ENCODE results near the gene NQO2.

The NQO2 gene

GRCh38 chr6:2999618-3000557 lies at the start of gene NQO2:
TSS of gene NQO2 (plus strand) at chr6:2999894. CDS start at chr6:3006553, 6,659 bp downstream.
- peak in 1 of 2 experiments; percentile 94 for DNase-seq

- no peak for DNase-seq
These were observed 49.0 kb upstream of the NQO2 start for GRCh38 chr6:2950713-2951112.

DNA sequence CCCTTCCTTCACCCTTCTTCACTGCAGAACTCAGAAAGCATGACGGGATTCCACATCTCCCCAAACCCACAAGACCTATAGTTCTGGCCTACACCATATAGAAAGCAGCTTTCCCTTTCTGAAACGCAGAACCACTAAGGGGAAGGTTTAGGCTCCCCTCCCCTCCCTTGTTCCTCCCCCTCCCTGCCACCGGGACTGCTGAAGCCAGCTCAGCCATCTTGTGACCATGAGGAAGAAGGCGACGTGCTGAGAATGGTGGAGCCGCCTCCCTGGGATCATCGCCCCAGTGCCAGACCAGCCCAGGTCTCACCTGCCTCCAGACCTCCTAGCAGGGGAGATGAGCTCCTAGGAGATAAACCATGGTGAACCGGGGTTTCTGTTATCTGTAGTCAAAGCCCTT lies 48.0 kb upstream of the NQO2 start:
- no peak for DNase-seq

DNA sequence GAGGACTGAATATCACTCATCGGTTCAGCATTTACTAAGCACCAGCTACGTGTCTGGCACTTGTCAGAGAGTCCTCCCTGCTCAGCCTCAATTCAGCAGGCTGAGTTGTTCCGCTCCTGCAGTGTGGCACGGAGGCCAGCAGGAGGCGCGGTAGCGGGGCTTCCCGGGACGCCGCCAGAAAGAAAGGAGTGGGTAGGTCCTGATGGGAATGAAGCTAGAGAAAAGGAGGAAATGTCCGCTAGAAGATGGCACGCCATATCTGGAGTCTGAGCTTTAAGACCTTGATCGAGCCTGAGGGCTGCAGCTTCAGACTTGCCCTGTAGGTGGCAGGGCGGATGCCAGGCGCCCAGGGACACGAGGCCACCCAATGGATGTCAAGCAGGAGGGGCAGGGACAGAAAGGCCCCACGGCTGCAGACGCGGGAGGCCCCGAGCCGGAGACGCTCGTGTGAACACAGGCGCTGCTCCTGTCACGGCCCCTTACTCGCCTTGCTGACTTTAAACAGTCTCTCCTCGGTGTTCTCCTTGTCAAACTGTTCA lies 47.1 kb upstream of the NQO2 start:
- peak; percentile 83 to 91 for DNase-seq

GRCh38 chr6:2953098-2953497 lies 46.6 kb upstream of the NQO2 start:
- DNase-seq, result no peak

GRCh38 chr6:2956930-2957685 lies 42.6 kb upstream of the NQO2 start:
- DNase-seq, result no peak

DNA sequence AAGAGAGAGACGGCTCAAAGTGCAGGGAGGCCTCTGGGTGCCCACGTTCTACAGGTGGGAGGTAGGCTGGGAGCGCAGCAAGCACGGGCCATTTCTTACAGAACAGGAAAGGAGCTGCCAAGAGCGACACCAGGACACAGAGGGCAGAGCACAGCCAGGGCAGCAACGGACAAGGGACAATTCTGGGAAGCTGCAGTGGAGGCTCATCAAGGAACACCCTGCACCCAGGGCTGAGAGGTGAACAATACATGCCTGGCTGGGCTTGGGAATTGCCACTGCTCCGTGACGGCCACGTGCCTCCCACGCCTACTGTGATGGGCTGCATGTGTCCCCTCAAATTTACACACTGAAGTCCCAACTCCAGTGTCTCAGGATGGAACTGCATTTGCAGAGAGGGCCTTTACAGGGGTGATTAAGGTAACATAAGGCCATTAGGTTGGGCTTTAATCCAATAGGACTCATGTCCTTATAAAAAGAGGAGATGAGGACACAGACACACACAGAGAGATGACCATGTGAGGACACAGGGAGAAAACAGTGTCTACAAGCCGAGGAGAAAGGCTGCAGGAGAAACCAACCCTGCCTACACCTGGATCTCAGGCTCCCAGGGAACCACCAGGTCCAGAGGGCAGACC lies 41.9 kb upstream of the NQO2 start:
- no peak for DNase-seq

DNA sequence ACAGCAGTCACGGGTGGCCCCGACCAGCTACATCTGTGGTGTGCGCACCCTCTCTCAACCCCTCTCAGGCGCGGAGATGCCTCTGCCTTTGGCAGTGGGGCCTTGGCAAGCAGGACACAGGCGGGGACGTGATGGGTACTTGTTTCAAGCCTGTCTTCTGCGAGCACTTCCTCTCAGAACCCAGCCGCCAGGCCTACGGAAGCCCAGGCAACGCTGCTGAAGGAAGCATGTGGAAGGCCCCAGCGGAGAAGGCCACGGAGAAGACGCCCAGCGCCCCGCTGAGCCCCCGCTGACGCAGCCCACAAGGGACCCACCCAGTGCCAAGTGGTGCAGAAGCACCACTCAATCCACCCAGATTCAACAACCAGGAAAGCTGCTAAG lies 41.4 kb upstream of the NQO2 start:
- DNase-seq, result no peak

DNA sequence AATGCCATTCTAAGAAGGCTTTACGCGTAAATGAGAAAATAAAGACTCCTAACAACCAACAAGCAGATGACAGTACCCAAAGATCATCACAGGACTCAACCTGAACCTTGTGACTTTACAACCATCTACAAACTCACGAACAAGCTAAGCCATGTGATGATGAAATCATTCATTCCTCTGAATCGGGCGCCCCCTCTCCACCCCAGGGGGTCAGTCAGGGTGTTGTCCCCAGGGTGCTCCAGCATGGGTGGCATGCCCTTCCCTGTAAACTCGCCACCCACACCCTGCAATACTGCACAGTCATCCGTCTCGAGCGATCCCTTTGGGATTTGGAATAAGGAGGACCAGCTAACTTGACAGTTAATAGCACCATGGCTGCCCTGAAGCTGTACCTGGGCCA lies 40.9 kb upstream of the NQO2 start:
- no peak for DNase-seq

DNA sequence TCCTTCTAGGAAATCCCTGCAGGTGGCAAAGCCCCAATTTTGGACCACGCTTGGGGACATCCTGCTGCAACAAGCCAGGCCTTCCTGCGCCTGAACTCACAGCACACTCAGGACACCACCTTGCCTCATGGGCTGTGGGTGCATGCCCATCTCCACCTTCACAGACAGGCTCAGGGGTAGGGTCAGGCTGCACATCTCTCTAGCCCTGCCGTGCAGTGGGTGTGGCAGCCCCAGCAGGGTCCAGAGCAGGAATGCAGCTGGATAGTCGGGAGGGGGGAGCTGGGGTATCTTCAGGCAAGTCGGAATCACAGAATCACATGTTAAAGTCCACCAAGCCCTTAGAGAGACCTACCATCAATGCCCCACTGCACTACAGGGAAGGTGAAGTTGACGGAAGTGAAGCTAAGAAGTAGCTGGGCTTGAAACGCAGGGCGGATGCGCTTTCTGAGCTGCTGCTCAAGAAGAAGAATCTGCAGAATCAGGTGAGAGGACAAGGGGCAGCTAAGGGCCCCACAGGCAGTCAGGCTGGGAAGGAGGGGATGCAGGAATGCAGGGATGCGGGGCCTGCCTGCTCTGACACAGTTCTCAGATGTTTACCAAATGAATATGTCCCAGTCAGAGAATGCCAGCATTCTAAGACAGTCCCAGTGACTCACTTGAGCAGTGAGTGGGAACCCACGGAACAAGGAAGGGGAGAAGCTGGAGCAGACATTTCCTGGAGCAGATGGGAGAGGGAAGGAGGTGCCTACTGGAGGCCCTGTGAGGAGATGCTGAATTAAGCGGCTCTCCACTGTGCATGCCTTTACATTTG lies 39.6 kb upstream of the NQO2 start:
- no peak for DNase-seq

DNA sequence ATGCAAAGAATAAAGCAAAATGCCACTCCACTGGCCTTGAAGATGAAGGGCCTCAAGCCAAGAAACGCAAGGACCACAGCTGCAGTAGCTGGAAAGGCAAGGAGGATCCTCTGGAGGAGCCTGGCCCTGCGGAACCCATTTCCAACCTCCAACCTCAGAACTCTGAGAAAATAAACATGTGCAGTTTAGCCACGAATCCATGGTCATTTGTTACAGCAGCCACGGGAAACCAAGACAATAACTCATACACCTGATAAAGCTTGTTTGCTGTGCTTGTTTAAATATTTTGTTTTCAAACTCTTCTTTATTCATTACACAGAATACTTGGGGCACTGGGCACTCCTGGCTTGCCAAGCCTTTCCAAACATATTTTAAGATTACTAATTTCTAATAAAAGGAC lies 38.8 kb upstream of the NQO2 start:
- DNase-seq, result no peak

- DNase-seq, result no peak
These were observed 38.2 kb upstream of the NQO2 start for GRCh38 chr6:2961506-2961905.

DNA sequence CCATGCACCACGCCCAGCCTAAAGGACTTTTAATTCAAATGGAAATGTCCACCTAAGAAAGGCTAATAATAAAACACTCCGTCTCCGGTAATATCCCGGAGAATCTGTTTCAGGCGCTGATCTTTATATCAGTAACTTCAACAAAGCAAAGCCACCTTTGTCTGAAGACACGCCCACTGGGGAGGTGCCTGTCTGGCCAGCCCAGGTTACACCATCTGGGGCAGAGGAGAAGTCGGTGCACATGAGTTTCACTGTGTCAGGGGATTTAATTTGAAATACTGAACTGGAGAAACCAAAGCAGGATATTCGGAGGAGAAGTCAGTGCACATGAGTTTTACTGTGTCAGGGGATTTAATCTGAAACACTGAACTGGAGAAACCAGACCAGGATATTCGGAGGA lies 37.7 kb upstream of the NQO2 start:
- peak in 1 of 2 experiments; percentile 22 for DNase-seq

DNA sequence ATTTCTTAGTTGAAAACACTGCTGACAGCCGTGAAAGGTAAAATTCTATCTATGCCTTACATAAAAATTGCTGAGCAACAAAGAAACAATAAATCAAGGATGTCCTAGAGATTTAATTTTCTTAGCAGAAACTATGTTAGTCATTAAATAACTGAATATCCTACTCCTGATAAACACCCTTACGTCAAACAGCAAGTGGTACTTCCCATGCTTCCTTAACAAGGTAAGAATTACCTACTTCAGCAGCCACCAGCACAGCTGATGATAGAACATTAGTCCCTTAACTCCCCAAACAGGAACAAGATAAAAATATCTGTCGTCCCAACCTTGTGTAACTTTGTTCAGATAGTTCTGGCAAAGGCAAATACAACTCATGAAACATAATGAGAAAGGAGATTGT lies 37.1 kb upstream of the NQO2 start:
- DNase-seq, result no peak

- peak in 1 of 2 experiments; percentile 21 for DNase-seq
These were observed 35.9 kb upstream of the NQO2 start for GRCh38 chr6:2963756-2964155.

- DNase-seq, result no peak
These were observed 34.7 kb upstream of the NQO2 start for GRCh38 chr6:2964793-2965505.

DNA sequence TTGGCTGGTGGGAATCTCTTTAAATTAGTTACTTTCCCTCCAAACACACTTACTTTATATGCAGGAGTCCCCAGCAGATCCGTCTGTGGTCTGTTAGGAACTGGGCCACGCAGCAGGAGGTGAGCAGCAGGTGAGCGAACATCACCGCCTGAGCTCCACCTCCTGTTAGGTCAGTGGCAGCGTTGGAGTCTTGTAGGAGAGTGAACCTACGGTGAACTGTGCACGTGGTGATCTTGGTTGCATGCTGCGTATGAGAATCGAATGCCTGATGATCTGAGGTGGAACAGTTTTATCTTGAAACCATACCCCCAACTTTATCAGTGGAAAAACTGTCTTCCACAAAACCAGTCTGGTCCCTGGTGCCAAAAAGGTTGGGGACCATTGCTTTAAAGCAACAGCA lies 33.3 kb upstream of the NQO2 start:
- peak in 1 of 2 experiments; percentile 12 for DNase-seq

- no peak for DNase-seq
These were observed 31.8 kb upstream of the NQO2 start for GRCh38 chr6:2967936-2968335.

- DNase-seq, result no peak
These were observed 31.0 kb upstream of the NQO2 start for GRCh38 chr6:2968600-2969135.

- no peak for DNase-seq
These were observed 30.1 kb upstream of the NQO2 start for GRCh38 chr6:2969549-2969948.

DNA sequence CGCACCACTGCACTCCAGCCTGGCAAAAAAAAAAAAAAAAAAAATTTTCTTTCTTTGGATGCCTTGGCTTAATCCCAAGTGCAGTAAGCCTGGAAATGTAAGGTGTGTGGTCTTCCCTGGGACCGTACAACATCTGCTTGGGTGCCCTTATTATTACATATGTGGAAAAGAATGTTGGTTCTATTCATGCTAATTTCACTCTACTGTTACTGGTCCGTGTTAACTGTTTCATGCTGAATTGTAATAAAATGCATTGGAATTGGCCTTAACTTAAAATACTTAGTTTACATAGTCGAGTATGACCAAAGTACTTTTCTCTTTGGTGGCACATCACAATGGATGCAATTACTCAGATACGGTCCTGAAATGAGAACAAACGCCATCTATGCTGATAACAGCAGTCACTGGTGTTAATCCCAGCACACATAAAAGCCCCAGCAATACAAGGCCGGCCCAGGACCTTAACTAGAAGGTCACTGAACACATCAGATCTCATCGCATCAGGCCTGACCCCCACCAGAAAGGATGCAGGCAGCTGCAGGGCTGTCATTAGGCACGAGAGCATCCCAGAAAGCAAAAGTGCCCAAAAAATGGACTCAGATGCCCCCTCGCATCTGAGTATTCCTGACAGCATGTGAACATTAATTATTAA lies 29.5 kb upstream of the NQO2 start:
- no peak for DNase-seq
